ENCODE data around the gene MCRIP2.
A peak's percentile ranks its signal among the peaks of the same experiment; 100 is the strongest.

MCRIP2 gene

GRCh38 chr16:684961-685696 lies 43.5 kb downstream of the MCRIP2 start:
- Histone ChIP-seq H3K4me3 (replicated peaks; ENCODE audit: insufficient read depth, low read length) (peak overlapping the region; percentile 47), H3K27me3 (ENCODE audit: insufficient read depth, poor library complexity, severe bottlenecking) (no peaks in the 10 kb centered on the region), H3K27ac (replicated peaks) (peak overlapping the region; percentile 96)
- TF ChIP-seq GABPA (IDR thresholded peaks at IDR 0.05; ENCODE audit: low read depth) = no peak
- TF ChIP-seq SPI1 (IDR thresholded peaks at IDR 0.05; ENCODE audit: borderline replicate concordance, low read depth) = peak; percentile 32; the same call in 1 of the 2 replicates
- TF ChIP-seq POLR2AphosphoS5 (IDR thresholded peaks at IDR 0.05; ENCODE audit: low read depth) = peak; percentile 81
- peak; percentile 90 to 94 for DNase-seq (ENCODE audit: low read depth in 1 of 2, low spot score in 1 of 2)

- no peaks in the 10 kb centered on the region for H3K27me3 ChIP-seq (ENCODE audit: insufficient read depth, poor library complexity, severe bottlenecking)
- DNase-seq (ENCODE audit: low read depth in 1 of 2, low spot score in 1 of 2) = peak in 1 of 2 experiments; percentile 71
- peak overlapping the region; percentile 96 for H3K27ac ChIP-seq (replicated peaks)
- no peak for TF ChIP-seq GABPA (IDR thresholded peaks at IDR 0.05; ENCODE audit: low read depth)
- peak; percentile 34; the same call in 1 of the 2 replicates for TF ChIP-seq POLR2AphosphoS5 (IDR thresholded peaks at IDR 0.05; ENCODE audit: low read depth)
- peak; percentile 75 for TF ChIP-seq CTCF (IDR thresholded peaks at IDR 0.05; ENCODE audit: insufficient read depth, low read length)
- no peak for TF ChIP-seq SPI1 (IDR thresholded peaks at IDR 0.05; ENCODE audit: borderline replicate concordance, low read depth)
- peak overlapping the region; percentile 47 for H3K4me3 ChIP-seq (replicated peaks; ENCODE audit: insufficient read depth, low read length)
These were observed 44.3 kb downstream of the MCRIP2 start for GRCh38 chr16:685967-686366.

GRCh38 chr16:686459-687260 lies 45.0 kb downstream of the MCRIP2 start:
- Histone ChIP-seq H3K4me3 (replicated peaks; ENCODE audit: insufficient read depth, low read length) (no peak overlapping the region), H3K27ac (replicated peaks) (no peak overlapping the region), H3K27me3 (ENCODE audit: insufficient read depth, poor library complexity, severe bottlenecking) (no peaks in the 10 kb centered on the region)
- TF ChIP-seq GABPA (IDR thresholded peaks at IDR 0.05; ENCODE audit: low read depth) = no peak
- no peak for TF ChIP-seq POLR2AphosphoS5 (IDR thresholded peaks at IDR 0.05; ENCODE audit: low read depth)
- TF ChIP-seq REST (IDR thresholded peaks at IDR 0.05; ENCODE audit: insufficient replicate concordance, low read depth) = no peak
- no peak for TF ChIP-seq SPI1 (IDR thresholded peaks at IDR 0.05; ENCODE audit: borderline replicate concordance, low read depth)
- TF ChIP-seq CTCF (IDR thresholded peaks at IDR 0.05; ENCODE audit: insufficient read depth, low read length) = no peak
- DNase-seq (ENCODE audit: low read depth in 1 of 2, low spot score in 1 of 2) = no peak

GRCh38 chr16:687499-687898 lies 45.9 kb downstream of the MCRIP2 start:
- TF ChIP-seq GABPA (IDR thresholded peaks at IDR 0.05; ENCODE audit: low read depth) (no peak), SPI1 (IDR thresholded peaks at IDR 0.05; ENCODE audit: borderline replicate concordance, low read depth) (no peak), CTCF (IDR thresholded peaks at IDR 0.05; ENCODE audit: insufficient read depth, low read length) (no peak), REST (IDR thresholded peaks at IDR 0.05; ENCODE audit: insufficient replicate concordance, low read depth) (no peak), POLR2AphosphoS5 (IDR thresholded peaks at IDR 0.05; ENCODE audit: low read depth) (no peak)

More at GRCh38 chr16:687499-687898, 45.9 kb downstream of the MCRIP2 start:
- H3K27me3 ChIP-seq (ENCODE audit: insufficient read depth, poor library complexity, severe bottlenecking) = peaks cover 4% of the 10 kb centered on the region
- H3K4me3 ChIP-seq (replicated peaks; ENCODE audit: insufficient read depth, low read length) = no peak overlapping the region
- no peak for DNase-seq (ENCODE audit: low read depth in 1 of 2, low spot score in 1 of 2)
- H3K27ac ChIP-seq (replicated peaks) = no peak overlapping the region

All from HL-60 (cell line).